Measurements from ENCODE around the gene RGL3. TPM values are rescaled to one million over a fixed set of nuclear protein-coding genes. Genes with fewer than 3 reads are reported as not detected.
A peak's percentile ranks its signal among the peaks of the same experiment; 100 is the strongest.

Gene RGL3
- total RNA-seq, 1 donor from 2014 or later, result 3.6 TPM

GRCh38 chr19:11437955-11438354 lies 18.8 kb upstream of the RGL3 start:
- Histone ChIP-seq H3K4me3 (ENCODE audit: insufficient read depth, low read depth, low read length) (no peak overlapping the region), H3K27ac (ENCODE audit: low read depth, low read length) (no peak overlapping the region), H4K20me1 (ENCODE audit: insufficient read depth, low read length) (peaks cover 28% of the 10 kb centered on the region), H2AFZ (ENCODE audit: low read depth, low read length) (no peak overlapping the region), H3K79me2 (ENCODE audit: insufficient read depth, low read length) (peaks cover 24% of the 10 kb centered on the region), H3K9me3 (ENCODE audit: insufficient read depth, low read depth, low read length) (no peaks in the 10 kb centered on the region), H3K9ac (ENCODE audit: low read length) (no peak overlapping the region), H3K4me2 (ENCODE audit: low read length) (no peak overlapping the region), H3K36me3 (ENCODE audit: insufficient read depth, low read length) (peaks cover 23% of the 10 kb centered on the region), H3K4me1 (ENCODE audit: insufficient read depth, low read length) (peaks cover 14% of the 10 kb centered on the region), H3K27me3 (ENCODE audit: insufficient read depth, low read length) (no peaks in the 10 kb centered on the region)
- H3K9me3 Mint-ChIP-seq (ENCODE audit: unreplicated experiment), result no peaks in the 10 kb centered on the region
- peaks cover 3% of the 10 kb centered on the region for H3K4me1 Mint-ChIP-seq (ENCODE audit: low read depth, unreplicated experiment)
- peak overlapping the region; percentile 100 for H3K4me3 Mint-ChIP-seq (ENCODE audit: unreplicated experiment)
- DNase-seq (ENCODE audit: low read depth), result no peak
- H3K27ac Mint-ChIP-seq (ENCODE audit: unreplicated experiment), result no peak overlapping the region
- no peak for FAIRE-seq
- no peaks in the 10 kb centered on the region for H3K27me3 Mint-ChIP-seq (ENCODE audit: low read depth, unreplicated experiment)
- TF ChIP-seq CTCF (IDR thresholded peaks at IDR 0.05; ENCODE audit: insufficient read depth, low read depth, low read length), result no peak
- no peak for TF ChIP-seq EZH2 (IDR thresholded peaks at IDR 0.05; ENCODE audit: insufficient read depth, low read length)
- H3K36me3 Mint-ChIP-seq (ENCODE audit: low read depth, unreplicated experiment), result peaks cover 11% of the 10 kb centered on the region

- peak overlapping the region; percentile 86 for H2AFZ ChIP-seq (ENCODE audit: low read depth, low read length)
- peaks cover 14% of the 10 kb centered on the region for H3K4me1 ChIP-seq (ENCODE audit: insufficient read depth, low read length)
- Mint-ChIP-seq H3K9me3 (ENCODE audit: unreplicated experiment) (no peaks in the 10 kb centered on the region), H3K27ac (ENCODE audit: unreplicated experiment) (peak overlapping the region; percentile 99), H3K36me3 (ENCODE audit: low read depth, unreplicated experiment) (peaks cover 7% of the 10 kb centered on the region), H3K27me3 (ENCODE audit: low read depth, unreplicated experiment) (no peaks in the 10 kb centered on the region), H3K4me3 (ENCODE audit: unreplicated experiment) (peak overlapping the region; percentile 100), H3K4me1 (ENCODE audit: low read depth, unreplicated experiment) (peaks cover 3% of the 10 kb centered on the region)
- peaks cover 11% of the 10 kb centered on the region for H3K36me3 ChIP-seq (ENCODE audit: insufficient read depth, low read length)
- H3K4me3 ChIP-seq (ENCODE audit: insufficient read depth, low read depth, low read length), result peak overlapping the region; percentile 90
- no peak for TF ChIP-seq CTCF (IDR thresholded peaks at IDR 0.05; ENCODE audit: insufficient read depth, low read depth, low read length)
- TF ChIP-seq EZH2 (IDR thresholded peaks at IDR 0.05; ENCODE audit: insufficient read depth, low read length), result no peak
- FAIRE-seq (no peak), DNase-seq (ENCODE audit: low read depth) (peak; percentile 16)
- H3K27ac ChIP-seq (ENCODE audit: low read depth, low read length), result peak overlapping the region; percentile 80
- peaks cover 14% of the 10 kb centered on the region for H4K20me1 ChIP-seq (ENCODE audit: insufficient read depth, low read length)
- H3K9me3 ChIP-seq (ENCODE audit: insufficient read depth, low read depth, low read length), result no peaks in the 10 kb centered on the region
- H3K79me2 ChIP-seq (ENCODE audit: insufficient read depth, low read length), result peaks cover 21% of the 10 kb centered on the region
- H3K4me2 ChIP-seq (ENCODE audit: low read length), result peak overlapping the region; percentile 95
- H3K27me3 ChIP-seq (ENCODE audit: insufficient read depth, low read length), result no peaks in the 10 kb centered on the region
- H3K9ac ChIP-seq (ENCODE audit: low read length), result peak overlapping the region; percentile 88
Observed at GRCh38 chr19:11435833-11436313, 16.8 kb upstream of the RGL3 start.

- peak within 1 kb of the TSS; percentile 100 for H3K4me3 Mint-ChIP-seq (ENCODE audit: unreplicated experiment)
- Histone ChIP-seq H3K4me1 (ENCODE audit: insufficient read depth, low read length) (peaks cover 14% of the 10 kb centered on the region), H3K79me2 (ENCODE audit: insufficient read depth, low read length) (peaks cover 20% of the 10 kb centered on the region), H3K9ac (ENCODE audit: low read length) (peak within 1 kb of the TSS; percentile 88), H4K20me1 (ENCODE audit: insufficient read depth, low read length) (peaks cover 13% of the 10 kb centered on the region), H3K4me3 (ENCODE audit: insufficient read depth, low read depth, low read length) (peak within 1 kb of the TSS; percentile 90), H3K27ac (ENCODE audit: low read depth, low read length) (peak within 1 kb of the TSS; percentile 80), H2AFZ (ENCODE audit: low read depth, low read length) (peak within 1 kb of the TSS; percentile 99), H3K4me2 (ENCODE audit: low read length) (peak within 1 kb of the TSS; percentile 95), H3K9me3 (ENCODE audit: insufficient read depth, low read depth, low read length) (no peaks in the 10 kb centered on the region), H3K27me3 (ENCODE audit: insufficient read depth, low read length) (no peaks in the 10 kb centered on the region), H3K36me3 (ENCODE audit: insufficient read depth, low read length) (peaks cover 9% of the 10 kb centered on the region)
- peak within 1 kb of the TSS; percentile 99 for H3K27ac Mint-ChIP-seq (ENCODE audit: unreplicated experiment)
- H3K36me3 Mint-ChIP-seq (ENCODE audit: low read depth, unreplicated experiment), result peaks cover 4% of the 10 kb centered on the region
- H3K9me3 Mint-ChIP-seq (ENCODE audit: unreplicated experiment), result no peaks in the 10 kb centered on the region
- peak; percentile 98 for DNase-seq (ENCODE audit: low read depth)
- peaks cover 2% of the 10 kb centered on the region for H3K27me3 Mint-ChIP-seq (ENCODE audit: low read depth, unreplicated experiment)
- peak; percentile 74 for FAIRE-seq
- H3K4me1 Mint-ChIP-seq (ENCODE audit: low read depth, unreplicated experiment), result peaks cover 3% of the 10 kb centered on the region
- peak; percentile 82 for TF ChIP-seq CTCF (IDR thresholded peaks at IDR 0.05; ENCODE audit: insufficient read depth, low read depth, low read length)
- TF ChIP-seq EZH2 (IDR thresholded peaks at IDR 0.05; ENCODE audit: insufficient read depth, low read length), result no peak
Observed at GRCh38 chr19:11435057-11435832, 16.1 kb upstream of the RGL3 start, which contains the start of the genes ODAD3 and PRKCSH. Gene ODAD3 (minus strand): TSS chr19:11435121. CDS start chr19:11435016, 105 bp downstream. Gene PRKCSH (plus strand): TSS chr19:11435635. CDS start chr19:11436118, 483 bp downstream.

Measured in astrocyte (in vitro differentiated cells and primary cell).